HEK293T (cell line): Measurements from ENCODE around the gene CADM1.

Experiments used
- BHLHE40 ChIP-seq: fragments of 450-650 bp; IDR thresholded peaks from 2 replicates; pipeline ENCODE4 v1.6.1; 2016; ENCODE audit warnings: mild to moderate bottlenecking, moderate library complexity, borderline replicate concordance
- ELF4 ChIP-seq: fragments of 450-650 bp; IDR thresholded peaks from 2 replicates; pipeline ENCODE4 v1.6.1; 2017; ENCODE audit warnings: antibody characterized with exemption
- FOXA1 ChIP-seq: fragments of 450-650 bp; IDR thresholded peaks from 2 replicates; pipeline ENCODE4 v1.6.1; 2016; ENCODE audit warnings: mild to moderate bottlenecking
- LEF1 ChIP-seq: fragments of 450-650 bp; IDR thresholded peaks from 2 replicates; pipeline ENCODE4 v1.6.1; 2017; ENCODE audit warnings: mild to moderate bottlenecking, borderline replicate concordance
- NFRKB ChIP-seq: fragments of 450-650 bp; IDR thresholded peaks from 2 replicates; pipeline ENCODE4 v1.6.1; 2016; ENCODE audit warnings: mild to moderate bottlenecking, moderate library complexity
- SP1 ChIP-seq: fragments of 450-650 bp; IDR thresholded peaks from 2 replicates; pipeline ENCODE4 v1.6.1; 2017
- SUZ12 ChIP-seq: fragments of 450-650 bp; IDR thresholded peaks from 2 replicates; pipeline ENCODE4 v1.6.1; 2016; ENCODE audit warnings: mild to moderate bottlenecking

- TF ChIP-seq FOXA1 (no peak), NFRKB (no peak), BHLHE40 (no peak), SP1 (no peak), LEF1 (no peak), SUZ12 (no peak), ELF4 (no peak)
Measured at GRCh38 chr11:115501502-115501892, 2.7 kb downstream of the CADM1 start.
